ENCODE data around the gene NHS.

- TF ChIP-seq, protein P1, sequence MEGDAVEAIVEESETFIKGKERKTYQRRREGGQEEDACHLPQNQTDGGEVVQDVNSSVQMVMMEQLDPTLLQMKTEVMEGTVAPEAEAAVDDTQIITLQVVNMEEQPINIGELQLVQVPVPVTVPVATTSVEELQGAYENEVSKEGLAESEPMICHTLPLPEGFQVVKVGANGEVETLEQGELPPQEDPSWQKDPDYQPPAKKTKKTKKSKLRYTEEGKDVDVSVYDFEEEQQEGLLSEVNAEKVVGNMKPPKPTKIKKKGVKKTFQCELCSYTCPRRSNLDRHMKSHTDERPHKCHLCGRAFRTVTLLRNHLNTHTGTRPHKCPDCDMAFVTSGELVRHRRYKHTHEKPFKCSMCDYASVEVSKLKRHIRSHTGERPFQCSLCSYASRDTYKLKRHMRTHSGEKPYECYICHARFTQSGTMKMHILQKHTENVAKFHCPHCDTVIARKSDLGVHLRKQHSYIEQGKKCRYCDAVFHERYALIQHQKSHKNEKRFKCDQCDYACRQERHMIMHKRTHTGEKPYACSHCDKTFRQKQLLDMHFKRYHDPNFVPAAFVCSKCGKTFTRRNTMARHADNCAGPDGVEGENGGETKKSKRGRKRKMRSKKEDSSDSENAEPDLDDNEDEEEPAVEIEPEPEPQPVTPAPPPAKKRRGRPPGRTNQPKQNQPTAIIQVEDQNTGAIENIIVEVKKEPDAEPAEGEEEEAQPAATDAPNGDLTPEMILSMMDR (IDR thresholded peaks at IDR 0.05), result no peak
- TF ChIP-seq POLR2A (IDR thresholded peaks at IDR 0.05), result no peak
Measured at GRCh38 chrX:17741123-17741511, 366.1 kb downstream of the NHS start.

Data from vagina (tissue), 2 donors.